HG03045 (cell line): ENCODE measurements around the gene PRKCH.
A peak's percentile ranks its signal among the peaks of the same experiment; 100 is the strongest.
"Not testable (repeated sequence)": the region's sequence is repeated elsewhere in the genome, so short reads cannot be mapped to it uniquely, and the experiment has no call there.

Experiments used
- ATAC-seq: cut with Tn5 transposase; IDR thresholded peaks from one replicate; pipeline ENCODE4 v1.9.1; 2021; ENCODE audit warnings: mild to moderate bottlenecking, moderate library complexity; ENCODE audit not compliant: unreplicated experiment

Gene PRKCH

GRCh38 chr14:61524211-61524806, 202.9 kb downstream of the PRKCH start:
- ATAC-seq = no peak

- no peak for ATAC-seq
These were observed 203.5 kb downstream of the PRKCH start for GRCh38 chr14:61524936-61525292.

- peak; percentile 71 for ATAC-seq
These were observed 204.1 kb downstream of the PRKCH start for GRCh38 chr14:61525293-61526011.

DNA sequence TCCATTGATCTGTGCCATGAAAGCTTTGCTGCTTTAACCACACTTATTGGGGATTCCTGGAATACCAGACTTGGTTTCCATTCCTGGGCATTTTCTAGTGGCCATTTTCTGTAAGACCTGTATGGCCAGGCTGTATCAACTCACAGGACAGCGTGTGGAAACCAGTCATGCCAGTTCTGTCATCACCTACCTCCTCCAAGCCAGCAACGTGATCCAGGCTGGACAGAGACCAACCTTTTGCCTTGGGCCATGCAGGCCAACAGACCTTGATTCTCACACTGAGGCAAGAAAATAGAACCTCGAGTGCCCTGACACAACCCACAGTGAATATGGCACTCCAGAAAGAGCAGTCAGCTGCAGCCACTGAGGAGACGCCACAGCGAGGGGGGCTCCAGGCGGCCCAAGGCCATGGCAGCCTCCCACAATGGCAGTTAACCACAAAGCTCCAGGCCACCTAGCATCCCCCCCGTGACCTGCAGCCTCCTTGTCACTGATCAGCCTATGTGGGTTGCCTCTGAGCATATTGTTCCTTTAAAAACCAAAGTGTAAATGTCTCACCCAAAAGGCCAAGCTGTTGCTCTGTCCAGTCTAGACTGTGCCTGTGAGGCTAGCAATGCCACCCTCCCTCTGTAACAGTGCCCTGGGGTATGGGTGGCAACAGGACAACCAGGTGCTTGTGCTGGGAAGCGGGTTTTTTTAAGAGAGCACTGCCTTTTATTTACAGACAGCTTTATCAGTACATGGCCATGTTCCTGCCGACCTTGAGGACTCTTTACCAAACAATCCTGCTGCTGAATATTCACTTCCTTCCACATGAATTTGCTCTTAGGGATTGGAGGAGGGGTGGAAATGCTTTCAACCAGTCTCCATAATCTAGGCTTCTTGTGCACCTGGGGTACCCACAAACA, 205.3 kb downstream of the PRKCH start:
- ATAC-seq = no peak

GRCh38 chr14:61527325-61528100, 206.1 kb downstream of the PRKCH start:
- ATAC-seq = no peak

DNA sequence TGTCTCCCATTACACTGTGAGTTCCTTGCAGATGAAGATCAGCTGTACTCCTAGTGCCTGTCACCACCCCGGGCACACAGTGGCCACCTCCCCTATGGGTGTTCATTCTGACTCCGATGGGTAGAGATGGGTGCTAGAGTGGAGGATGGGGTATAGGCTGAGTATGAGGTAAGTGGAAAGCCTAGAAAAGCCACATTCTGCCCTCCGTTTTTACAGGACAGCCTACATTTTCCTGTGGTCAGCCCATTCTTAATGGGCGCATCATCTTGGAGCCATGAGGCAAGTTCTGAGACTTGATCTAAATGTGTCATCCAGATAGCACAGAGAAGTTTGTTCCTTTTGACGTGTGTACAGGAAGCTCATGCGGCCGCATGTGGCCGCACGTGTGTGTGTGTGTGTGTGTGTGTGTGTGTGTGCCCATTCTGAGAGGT, 207.2 kb downstream of the PRKCH start:
- ATAC-seq = no peak

GRCh38 chr14:61529360-61529759, 208.0 kb downstream of the PRKCH start:
- ATAC-seq = not testable (repeated sequence)

DNA sequence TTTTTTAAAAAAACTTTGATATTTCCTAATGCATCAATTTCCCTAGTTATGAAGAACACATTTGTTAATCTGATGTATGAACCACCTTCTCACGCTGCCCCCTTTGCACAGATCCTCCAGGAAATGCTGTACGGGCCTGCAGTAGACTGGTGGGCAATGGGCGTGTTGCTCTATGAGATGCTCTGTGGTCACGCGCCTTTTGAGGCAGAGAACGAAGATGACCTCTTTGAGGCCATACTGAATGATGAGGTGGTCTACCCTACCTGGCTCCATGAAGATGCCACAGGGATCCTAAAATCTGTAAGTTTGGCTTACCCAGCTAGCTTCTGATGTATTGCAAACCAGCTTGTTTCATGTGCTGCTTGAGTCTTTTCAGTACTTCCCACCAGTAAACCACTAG, 208.9 kb downstream of the PRKCH start:
- no peak for ATAC-seq

DNA sequence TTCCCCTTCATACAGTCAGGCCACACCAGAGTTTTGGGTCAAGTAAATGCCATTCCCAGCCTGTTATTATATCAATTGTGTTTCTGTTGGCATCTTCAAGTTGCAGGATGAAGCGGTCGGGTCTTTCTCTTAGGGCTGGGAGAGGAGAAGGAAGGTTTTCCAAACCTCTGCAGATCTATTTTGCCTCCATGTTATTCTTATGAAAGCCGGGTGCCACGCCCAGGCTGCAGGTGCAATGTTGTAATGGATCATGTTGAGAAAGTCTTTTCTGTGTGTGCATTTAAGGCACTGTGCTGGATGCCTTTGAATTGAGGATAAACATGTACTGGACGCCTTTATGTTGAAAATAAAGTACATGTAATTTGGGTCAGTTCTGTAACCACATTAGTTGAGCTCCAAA, 209.5 kb downstream of the PRKCH start:
- no peak for ATAC-seq

GRCh38 chr14:61531465-61532122, 210.2 kb downstream of the PRKCH start:
- ATAC-seq = no peak

GRCh38 chr14:61532123-61532505, 210.7 kb downstream of the PRKCH start:
- ATAC-seq = no peak

- no peak for ATAC-seq
These were observed 211.4 kb downstream of the PRKCH start for GRCh38 chr14:61532763-61533162.

GRCh38 chr14:61533513-61534255, 212.3 kb downstream of the PRKCH start:
- ATAC-seq = no peak

GRCh38 chr14:61535032-61535431, 213.7 kb downstream of the PRKCH start:
- ATAC-seq = no peak

GRCh38 chr14:61535458-61535857, 214.1 kb downstream of the PRKCH start:
- ATAC-seq = no peak

GRCh38 chr14:61536661-61537562, 215.5 kb downstream of the PRKCH start:
- ATAC-seq = no peak

- ATAC-seq = no peak
These were observed 216.4 kb downstream of the PRKCH start for GRCh38 chr14:61537563-61538463.
